H1 (cell line): ENCODE measurements around the gene PRKN. TPM values are rescaled to one million over a fixed set of nuclear protein-coding genes. Genes with fewer than 3 reads are reported as not detected.

Source experiments
- CTCF ChIA-PET: fragments of 300-600 bp; sonication (Branson Sonifier 250); formaldehyde crosslinking; loops from one replicate; lab custom pipeline; 2021; ENCODE audit not compliant: partially characterized antibody; lab: Charles Lee
- POLR2A ChIA-PET: fragments of 300-600 bp; sonication (Branson Sonifier 250); formaldehyde crosslinking; loops from one replicate; lab custom pipeline; 2021; ENCODE audit warnings: inconsistent platforms; ENCODE audit not compliant: partially characterized antibody; lab: Charles Lee
- DNase-seq, 2 experiments: peaks; one replicate each; pipeline versions ENCODE4 v3.0.0 to v3.0.0-alpha.2; 2010 to 2022; ENCODE audit warnings: low spot score in 2 of 2, low read depth in 1 of 2, mixed read lengths in 1 of 2
- FAIRE-seq: peaks from 2 replicates; lab custom pipeline; 2011; peaks lifted over from hg19 to GRCh38; lab: Jason Lieb, UNC
- H2AFZ ChIP-seq: 2 replicates; pipeline ENCODE4 v1.8.1; 2012; ENCODE audit warnings: low read length, inconsistent platforms
- H2AK5ac ChIP-seq: 2 replicates; pipeline ENCODE4 v1.6.1; 2013; ENCODE audit warnings: low read depth, low read length
- H2BK120ac ChIP-seq: replicated peaks from 2 replicates; pipeline ENCODE3; 2013; ENCODE audit warnings: low read depth, low read length, inconsistent platforms
- H2BK12ac ChIP-seq: 2 replicates; pipeline ENCODE4 v1.6.1; 2013; ENCODE audit warnings: low read depth, low read length
- H2BK15ac ChIP-seq: 2 replicates; pipeline ENCODE4 v1.6.1; 2013; ENCODE audit warnings: low read length
- H2BK20ac ChIP-seq: 2 replicates; pipeline ENCODE4 v1.6.1; 2013; ENCODE audit warnings: low read length
- H2BK5ac ChIP-seq: 2 replicates; pipeline ENCODE4 v1.6.1; 2013; ENCODE audit warnings: low read depth, low read length
- H3K14ac ChIP-seq: 2 replicates; pipeline ENCODE4 v1.6.1; 2013; ENCODE audit warnings: inconsistent platforms; ENCODE audit not compliant: insufficient read length
- H3K18ac ChIP-seq: 2 replicates; pipeline ENCODE4 v1.6.1; 2013; ENCODE audit warnings: low read length; ENCODE audit errors: extremely low read depth
- H3K23ac ChIP-seq: 2 replicates; pipeline ENCODE4 v1.6.1; 2013; ENCODE audit warnings: inconsistent platforms; ENCODE audit not compliant: insufficient read length
- H3K23me2 ChIP-seq: 2 replicates; pipeline ENCODE4 v1.6.1; 2013; ENCODE audit warnings: low read depth, low read length
- H3K27ac ChIP-seq: 2 replicates; pipeline ENCODE4 v1.6.1; 2011; ENCODE audit warnings: low read depth, low read length, inconsistent platforms
- H3K27me3 ChIP-seq, 4 experiments: replicated peaks in 1 of 4; 1 replicate in 1 of 4; 2 replicates in 3 of 4; pipeline versions ENCODE4 v1.6.1 to v1.8.1; 2011 to 2013; ENCODE audit warnings: low read length in 3 of 4, mild to moderate bottlenecking in 3 of 4, inconsistent platforms in 2 of 4, mixed read lengths in 2 of 4, moderate library complexity in 1 of 4; ENCODE audit not compliant: control insufficient read depth in 3 of 4, insufficient read depth in 3 of 4; ENCODE audit errors: extremely low read depth in 1 of 4
- H3K36me3 ChIP-seq, 4 experiments: 2 replicates each; pipeline versions ENCODE4 v1.6.1 to v1.8.1; 2011 to 2013; ENCODE audit warnings: mild to moderate bottlenecking in 4 of 4, low read length in 3 of 4, moderate library complexity in 2 of 4, control low read depth in 1 of 4, inconsistent platforms in 1 of 4; ENCODE audit not compliant: insufficient read depth in 4 of 4, control insufficient read depth in 2 of 4
- H3K4ac ChIP-seq: replicated peaks from 2 replicates; pipeline ENCODE3; 2013; ENCODE audit warnings: low read length, low read depth, mixed read lengths, inconsistent platforms; ENCODE audit not compliant: insufficient read length
- H3K4me1 ChIP-seq, 4 experiments: replicated peaks in 1 of 4; 1 replicate in 1 of 4; 2 replicates in 3 of 4; pipeline versions ENCODE4 v1.6.1 to v1.8.1; 2011 to 2013; ENCODE audit warnings: low read length in 3 of 4, inconsistent platforms in 2 of 4, mixed read lengths in 1 of 4; ENCODE audit not compliant: insufficient read depth in 4 of 4, control insufficient read depth in 3 of 4
- H3K4me2 ChIP-seq, 2 experiments: 2 replicates each; pipeline versions ENCODE4 v1.6.1 to v1.8.1; 2011 to 2013; ENCODE audit warnings: low read depth in 2 of 2, low read length in 2 of 2, control low read depth in 1 of 2, inconsistent platforms in 1 of 2, mild to moderate bottlenecking in 1 of 2; ENCODE audit not compliant: insufficient read depth in 1 of 2
- H3K4me3 ChIP-seq, 4 experiments: fragments of 200-600, 300-600 bp in 1 of 4; sonication (generic), shearing (Covaris generic), sonication (Bioruptor Twin) in 1 of 4; 2 replicates each; pipeline versions ENCODE4 v1.5.1 to v1.8.1; 2011 to 2016; ENCODE audit warnings: low read length in 4 of 4, low read depth in 3 of 4, control low read depth in 2 of 4, inconsistent platforms in 2 of 4, mild to moderate bottlenecking in 2 of 4, mixed read lengths in 1 of 4, moderate library complexity in 1 of 4; ENCODE audit not compliant: insufficient read depth in 2 of 4; ENCODE audit errors: extremely low read depth in 1 of 4
- H3K56ac ChIP-seq: replicated peaks from 2 replicates; pipeline ENCODE3; 2013; ENCODE audit warnings: low read depth, mild to moderate bottlenecking, mixed read lengths, low read length, inconsistent platforms; ENCODE audit not compliant: insufficient read length
- H3K79me1 ChIP-seq: 2 replicates; pipeline ENCODE4 v1.6.1; 2013; ENCODE audit warnings: low read depth, low read length, control low read depth
- H3K79me2 ChIP-seq, 2 experiments: 2 replicates each; pipeline versions ENCODE4 v1.6.1 to v1.8.1; 2012 to 2013; ENCODE audit warnings: low read length in 2 of 2, mild to moderate bottlenecking in 2 of 2, inconsistent platforms in 1 of 2; ENCODE audit not compliant: insufficient read depth in 2 of 2, control insufficient read depth in 1 of 2
- H3K9ac ChIP-seq, 4 experiments: replicated peaks in 1 of 4; 1 replicate in 1 of 4; 2 replicates in 3 of 4; pipeline versions ENCODE4 v1.6.1 to v1.8.1; 2011 to 2013; ENCODE audit warnings: low read depth in 3 of 4, low read length in 3 of 4, control low read depth in 2 of 4, mild to moderate bottlenecking in 2 of 4, moderate library complexity in 2 of 4, inconsistent platforms in 1 of 4; ENCODE audit errors: extremely low read depth in 1 of 4
- H3K9me3 ChIP-seq, 2 experiments: 2 replicates each; pipeline versions ENCODE4 v1.6.1 to v1.8.1; 2012 to 2013; ENCODE audit warnings: mild to moderate bottlenecking in 2 of 2, moderate library complexity in 2 of 2, control low read depth in 1 of 2, inconsistent platforms in 1 of 2, low read depth in 1 of 2, low read length in 1 of 2, mixed read lengths in 1 of 2; ENCODE audit not compliant: insufficient read depth in 2 of 2
- H4K20me1 ChIP-seq, 2 experiments: replicated peaks in 1 of 2; 2 replicates each; pipeline versions ENCODE3 to v1.8.1; 2011 to 2013; ENCODE audit warnings: inconsistent platforms in 2 of 2, low read length in 2 of 2, mild to moderate bottlenecking in 1 of 2; ENCODE audit not compliant: insufficient read depth in 2 of 2, control insufficient read depth in 1 of 2
- H4K5ac ChIP-seq: 2 replicates; pipeline ENCODE4 v1.6.1; 2013; ENCODE audit warnings: low read length, low read depth, mixed read lengths, inconsistent platforms; ENCODE audit not compliant: insufficient read length
- H4K8ac ChIP-seq: 2 replicates; pipeline ENCODE4 v1.8.0; 2013; ENCODE audit warnings: mild to moderate bottlenecking, moderate library complexity, low read length, inconsistent platforms; ENCODE audit not compliant: insufficient read depth; ENCODE audit errors: extremely low read depth
- H4K91ac ChIP-seq: replicated peaks from 2 replicates; pipeline ENCODE3; 2013; ENCODE audit warnings: low read length, mixed read lengths, inconsistent platforms; ENCODE audit not compliant: insufficient read length
- CREB1 ChIP-seq: IDR thresholded peaks from 2 replicates; pipeline ENCODE4 v1.6.1; 2012; ENCODE audit warnings: inconsistent platforms
- GABPA ChIP-seq: IDR thresholded peaks from 2 replicates; pipeline ENCODE4 v1.6.1; 2011; ENCODE audit warnings: mild to moderate bottlenecking, low read length, moderate library complexity, borderline replicate concordance; ENCODE audit not compliant: insufficient read depth
- POU5F1 ChIP-seq: IDR thresholded peaks from 2 replicates; pipeline ENCODE4 v1.6.1; 2011; ENCODE audit warnings: low read depth, mild to moderate bottlenecking, low read length, moderate library complexity
- RAD21 ChIP-seq, 2 experiments: IDR thresholded peaks in 1 of 2; conservative IDR thresholded peaks in 1 of 2; 2 replicates each; pipeline ENCODE4 v1.6.1; 2011; ENCODE audit warnings: low read depth in 2 of 2, low read length in 2 of 2, improper control_type of control experiment in 1 of 2, inconsistent platforms in 1 of 2, mild to moderate bottlenecking in 1 of 2, moderate library complexity in 1 of 2
- SIX5 ChIP-seq: IDR thresholded peaks from 2 replicates; pipeline ENCODE4 v1.6.1; 2011; ENCODE audit warnings: mild to moderate bottlenecking, low read depth, low read length
- TBP ChIP-seq: IDR thresholded peaks from 2 replicates; pipeline ENCODE4 v1.6.1; 2011; ENCODE audit warnings: low read depth, low read length, improper control_type of control experiment
- TCF12 ChIP-seq: IDR thresholded peaks from 2 replicates; pipeline ENCODE4 v1.6.1; 2011; ENCODE audit warnings: low read depth, mild to moderate bottlenecking, low read length
- USF2 ChIP-seq: IDR thresholded peaks from 2 replicates; pipeline ENCODE4 v1.6.1; 2011; ENCODE audit warnings: low read length, improper control_type of control experiment
- ZNF274 ChIP-seq: IDR thresholded peaks from 2 replicates; pipeline ENCODE4 v1.7.0; 2012; ENCODE audit warnings: low read length, borderline replicate concordance; ENCODE audit errors: extremely low read depth
- WGBS, 2 experiments: shearing (Covaris generic) in 1 of 2; methylation state at CpG; one replicate each; pipeline versions ENCODE4 v1.1.6 to v1.1.7; 2013 to 2015; ENCODE audit warnings: low lambda C conversion rate in 2 of 2, mixed read lengths in 2 of 2, inconsistent platforms in 1 of 2, low coverage in 1 of 2, missing lambda C conversion rate in 1 of 2; ENCODE audit not compliant: insufficient replicate concordance in 2 of 2, insufficient coverage in 1 of 2, insufficient read length in 1 of 2; ENCODE audit errors: extremely low coverage in 1 of 2, missing lambda C conversion rate in 1 of 2; 5-methylcytosine and 5-hydroxymethylcytosine counted together
- polyA plus RNA-seq, 7 experiments: library from polyadenylated mRNA; depleted of rRNA in 3 of 7; stranded (reverse) in 5 of 7; unstranded in 2 of 7; fragments of >200 nt in 5 of 7; fragments of 200-250 nt in 2 of 7; gene quantifications; 1 replicate in 5 of 7; 2 replicates in 1 of 7; 4 replicates in 1 of 7; pipeline versions ENCODE4 v1.2.1 to v1.2.3, GENCODE V29; 2011 to 2013; ENCODE audit warnings: missing spikeins in 2 of 7, mixed read lengths in 2 of 7
- total RNA-seq: library from RNA; stranded (reverse); fragmentation: NEBNext Ultra II Directional; extraction: Animal tissue kit (Norgen Biotek cat#: 25700); gene quantifications from 2 replicates; pipeline ENCODE4 v1.2.1, GENCODE V29; 2021

PRKN gene
- total and polyA plus RNA-seq, 2 of the 8 experiments (the other 6 are each of a cell fraction or from before 2014, with no cell fraction given) = 0.13 to 0.29 TPM

- Histone ChIP-seq H3K4ac (no peak overlapping the region), H3K79me1 (no peaks in the 10 kb centered on the region), H4K91ac (no peak overlapping the region), H3K4me1 (peaks cover 0 to 3% (median 0%) of the 10 kb centered on the region in 4 experiments; a peak in 2 of 7 replicates), H4K20me1 (no peaks in the 10 kb centered on the region), H3K27me3 (no peaks in the 10 kb centered on the region), H4K5ac (no peak overlapping the region), H3K23me2 (no peaks in the 10 kb centered on the region), H4K8ac (no peak overlapping the region), H3K18ac (no peak overlapping the region), H3K14ac (no peak overlapping the region), H2BK120ac (no peak overlapping the region), H3K56ac (no peak overlapping the region), H2BK12ac (no peak overlapping the region), H2AFZ (no peak overlapping the region), H3K23ac (no peak overlapping the region), H2AK5ac (no peak overlapping the region), H3K4me2 (no peak overlapping the region), H2BK15ac (no peak overlapping the region), H3K9ac (no peak overlapping the region), H3K79me2 (no peaks in the 10 kb centered on the region), H3K36me3 (no peaks in the 10 kb centered on the region), H3K9me3 (0 out of 4 replicates have a peak, but pooled peaks cover 0 to 2% of the 10 kb centered on the region in 2 experiments), H3K4me3 (no peak overlapping the region), H2BK20ac (no peak overlapping the region), H3K27ac (no peak overlapping the region), H2BK5ac (no peak overlapping the region)
- ChIA-PET POLR2A (interaction anchor here (0.6 kb wide), 1 partner anchor 505 kb away, joined by 3 read pairs; no protein-coding TSS in a partner anchor), CTCF (interaction anchor here (0.7 kb wide), 2 partner anchors 334 to 348 kb away, joined by 3 to 5 read pairs; no protein-coding TSS in a partner anchor)
- DNase-seq (no peak), FAIRE-seq (no peak)
- WGBS, 2 experiments = 77% methylated on average over 1 of the region's 1 CpG; no CpG with 5 or more reads in 1 of the 2 experiments
- TF ChIP-seq POU5F1 = no peak
- TF ChIP-seq RAD21 (IDR thresholded peaks at IDR 0.05 in 1 of 2, conservative IDR thresholded peaks at IDR 0.05 in 1 of 2; ENCODE audit: low read depth in 2 of 2, low read length in 2 of 2) = no peak
- no peak for TF ChIP-seq SIX5
- TF ChIP-seq TCF12 = no peak
- no peak for TF ChIP-seq CREB1
- TF ChIP-seq USF2 = no peak
- TF ChIP-seq TBP = no peak
- no peak for TF ChIP-seq GABPA
- TF ChIP-seq ZNF274 = no peak
- TF ChIP-seq, all 59 proteins: peak for 0
These were observed 8.0 kb downstream of the PRKN start for GRCh38 chr6:162719528-162719927.
